Measurements from ENCODE around the gene CNN1. TPM values are rescaled to one million over a fixed set of nuclear protein-coding genes. Genes with fewer than 3 reads are reported as not detected.

CNN1 gene
- total and polyA plus RNA-seq, 2 experiments from 2014 or later: 13.3 to 20.9 TPM

GRCh38 chr19:11534948-11535347 lies 3.7 kb upstream of the CNN1 start (continued):
- no peak for TF ChIP-seq REST (IDR thresholded peaks at IDR 0.05; ENCODE audit: unreplicated experiment)
- no peak for TF ChIP-seq STAT1 (IDR thresholded peaks at IDR 0.05; ENCODE audit: unreplicated experiment)
- TF ChIP-seq POLR2AphosphoS5 (IDR thresholded peaks at IDR 0.05; ENCODE audit: low read depth): no peak
- TF ChIP-seq CTCF (conservative IDR thresholded peaks at IDR 0.05; ENCODE audit: low read depth in 2 of 2): no peak

GRCh38 chr19:11535792-11536595 lies 2.7 kb upstream of the CNN1 start:
- H3K9me2 ChIP-seq (ENCODE audit: insufficient read depth): no peaks in the 10 kb centered on the region
- H3K4me1 Mint-ChIP-seq: peaks cover 23% of the 10 kb centered on the region
- peaks cover 23% of the 10 kb centered on the region for H3K27me3 Mint-ChIP-seq (ENCODE audit: insufficient read depth, low read depth, poor library complexity)
- 0 out of 2 replicates have a peak overlapping the region, but pooled peaks have one; percentile 45 for H3K27ac ChIP-seq (ENCODE audit: low read depth)
- H3K4me2 ChIP-seq: peak overlapping the region; percentile 98
- no peaks in the 10 kb centered on the region for H3K79me2 ChIP-seq (replicated peaks; ENCODE audit: insufficient read depth)
- no peaks in the 10 kb centered on the region for H3K36me3 ChIP-seq (ENCODE audit: insufficient read depth)
- H3K27ac Mint-ChIP-seq: peak overlapping the region; percentile 18; the same call in 1 of the 2 replicates
- H3K4me3 ChIP-seq: peak overlapping the region; percentile 71
- H3K27me3 ChIP-seq (ENCODE audit: insufficient read depth): peaks cover 5% of the 10 kb centered on the region; the same call in 1 of the 2 replicates
- peak; percentile 37 for ATAC-seq
- H3K36me3 Mint-ChIP-seq (ENCODE audit: low read depth): no peaks in the 10 kb centered on the region
- H3K4me3 Mint-ChIP-seq: peak overlapping the region; percentile 70
- H3K9me3 Mint-ChIP-seq: no peaks in the 10 kb centered on the region
- H3F3A ChIP-seq (replicated peaks; ENCODE audit: low read depth): peaks cover 9% of the 10 kb centered on the region; the same call in 1 of the 2 replicates
- H3K4me1 ChIP-seq (ENCODE audit: insufficient read depth): peaks cover 18% of the 10 kb centered on the region
- H4K20me1 ChIP-seq (replicated peaks; ENCODE audit: insufficient read depth): no peaks in the 10 kb centered on the region
- peak overlapping the region; percentile 99 for H2AFZ ChIP-seq
- DNase-seq (ENCODE audit: low spot score): peak; percentile 94
- TF ChIP-seq EZH2phosphoT487 (IDR thresholded peaks at IDR 0.05; ENCODE audit: unreplicated experiment) (no peak), ZNF331 (CRISPR knock-in tag; IDR thresholded peaks at IDR 0.05; ENCODE audit: low read depth) (no peak), CREB1 (CRISPR knock-in tag; IDR thresholded peaks at IDR 0.05; ENCODE audit: low read depth) (peak; percentile 99), REST (IDR thresholded peaks at IDR 0.05; ENCODE audit: unreplicated experiment) (no peak), ETS1 (IDR thresholded peaks at IDR 0.05) (no peak), JUNB (IDR thresholded peaks at IDR 0.05; ENCODE audit: unreplicated experiment) (no peak), POLR2AphosphoS5 (IDR thresholded peaks at IDR 0.05; ENCODE audit: low read depth) (peak; percentile 64; the same call in 1 of the 2 replicates), STAT1 (IDR thresholded peaks at IDR 0.05; ENCODE audit: unreplicated experiment) (no peak)

All from GM23338 (cell line).